VCaP (cell line): ENCODE measurements around the gene TRAPPC2B.

Source experiments
- H3K27ac ChIP-seq: fragments of 450-650 bp; 2 replicates; pipeline ENCODE4 v1.5.1; 2017
- TF ChIP-seq, protein P1 (sequence below): fragments of 450-650 bp; conservative IDR thresholded peaks from 2 replicates; pipeline ENCODE4 v1.5.1; 2017; ENCODE audit warnings: mild to moderate bottlenecking, moderate library complexity

Gene TRAPPC2B

DNA sequence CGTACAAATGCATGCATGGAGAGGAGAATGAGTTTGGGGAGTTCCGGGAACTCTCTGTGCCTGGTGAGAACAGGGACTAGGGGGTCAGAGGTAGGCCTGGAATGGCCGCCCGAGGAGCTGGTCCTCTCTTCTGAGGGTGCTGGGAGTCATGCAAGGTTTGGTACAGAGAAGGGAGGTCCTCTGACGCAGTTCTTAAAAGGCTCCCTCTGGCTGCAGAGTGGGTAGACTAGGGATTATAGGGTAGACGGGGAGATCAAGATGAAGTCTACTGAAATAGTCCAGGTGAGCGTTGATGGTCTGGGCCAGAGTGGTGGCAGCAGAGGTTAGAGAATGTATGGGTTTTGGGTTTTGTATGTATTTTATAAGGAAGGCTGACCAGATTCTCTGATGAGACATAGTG, 11.5 kb upstream of the TRAPPC2B start:
- TF ChIP-seq, protein P1, sequence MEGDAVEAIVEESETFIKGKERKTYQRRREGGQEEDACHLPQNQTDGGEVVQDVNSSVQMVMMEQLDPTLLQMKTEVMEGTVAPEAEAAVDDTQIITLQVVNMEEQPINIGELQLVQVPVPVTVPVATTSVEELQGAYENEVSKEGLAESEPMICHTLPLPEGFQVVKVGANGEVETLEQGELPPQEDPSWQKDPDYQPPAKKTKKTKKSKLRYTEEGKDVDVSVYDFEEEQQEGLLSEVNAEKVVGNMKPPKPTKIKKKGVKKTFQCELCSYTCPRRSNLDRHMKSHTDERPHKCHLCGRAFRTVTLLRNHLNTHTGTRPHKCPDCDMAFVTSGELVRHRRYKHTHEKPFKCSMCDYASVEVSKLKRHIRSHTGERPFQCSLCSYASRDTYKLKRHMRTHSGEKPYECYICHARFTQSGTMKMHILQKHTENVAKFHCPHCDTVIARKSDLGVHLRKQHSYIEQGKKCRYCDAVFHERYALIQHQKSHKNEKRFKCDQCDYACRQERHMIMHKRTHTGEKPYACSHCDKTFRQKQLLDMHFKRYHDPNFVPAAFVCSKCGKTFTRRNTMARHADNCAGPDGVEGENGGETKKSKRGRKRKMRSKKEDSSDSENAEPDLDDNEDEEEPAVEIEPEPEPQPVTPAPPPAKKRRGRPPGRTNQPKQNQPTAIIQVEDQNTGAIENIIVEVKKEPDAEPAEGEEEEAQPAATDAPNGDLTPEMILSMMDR, result no peak
- H3K27ac ChIP-seq, result peak overlapping the region; percentile 78

DNA sequence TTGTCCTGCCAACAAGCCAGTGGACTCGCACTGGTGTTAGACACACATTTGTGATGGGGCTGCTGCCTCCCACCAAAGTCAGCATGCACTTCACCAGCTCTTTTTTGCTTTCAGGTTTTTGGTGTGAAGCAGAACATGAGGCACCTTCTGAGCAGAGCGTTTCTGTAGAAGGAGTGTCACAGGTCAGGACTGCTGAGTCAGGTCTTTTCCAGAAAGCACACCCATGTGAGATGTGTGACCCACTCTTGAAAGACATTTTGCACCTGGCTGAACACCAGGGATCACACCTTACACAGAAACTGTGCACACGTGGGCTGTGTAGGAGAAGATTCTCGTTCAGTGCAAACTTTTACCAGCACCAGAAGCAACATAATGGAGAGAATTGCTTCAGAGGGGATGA, 7.4 kb upstream of the TRAPPC2B start:
- TF ChIP-seq, protein P1, result no peak

DNA sequence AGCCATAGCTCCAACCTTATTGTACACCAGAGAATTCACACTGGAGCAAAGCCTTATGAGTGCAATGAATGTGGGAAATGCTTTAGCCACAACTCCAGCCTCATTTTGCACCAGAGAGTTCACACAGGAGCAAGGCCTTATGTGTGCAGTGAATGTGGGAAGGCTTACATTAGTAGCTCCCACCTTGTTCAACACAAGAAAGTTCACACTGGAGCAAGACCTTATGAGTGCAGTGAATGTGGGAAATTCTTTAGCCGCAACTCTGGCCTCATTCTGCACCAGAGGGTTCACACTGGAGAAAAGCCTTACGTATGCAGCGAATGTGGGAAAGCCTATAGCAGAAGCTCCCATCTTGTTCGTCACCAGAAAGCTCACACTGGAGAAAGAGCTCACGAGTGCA, 5.9 kb upstream of the TRAPPC2B start:
- TF ChIP-seq, protein P1, result no peak

More for the DNA sequence above, 7.4 kb upstream of the TRAPPC2B start:
- H3K27ac ChIP-seq, result no peak overlapping the region

DNA sequence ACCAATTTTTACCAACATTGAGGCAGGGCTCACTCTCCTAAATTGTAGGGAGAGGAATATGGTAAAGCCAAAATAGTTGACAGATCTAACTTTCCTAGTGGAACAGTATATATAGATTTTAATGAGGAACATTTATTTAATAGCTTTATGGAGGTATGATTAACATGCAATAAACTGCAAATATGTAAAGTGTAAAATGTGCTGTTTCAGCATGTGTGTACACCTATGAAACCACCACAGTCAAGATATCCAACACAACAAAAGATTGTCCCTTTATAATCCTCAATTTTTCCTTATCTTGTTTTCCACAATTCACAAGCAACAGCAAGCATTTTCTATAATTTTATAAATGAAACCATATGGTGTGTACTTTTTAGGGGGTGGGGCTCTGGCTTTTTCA, 4.1 kb upstream of the TRAPPC2B start:
- TF ChIP-seq, protein P1, result no peak
- H3K27ac ChIP-seq, result peak overlapping the region; percentile 60

More for the DNA sequence above, 5.9 kb upstream of the TRAPPC2B start:
- H3K27ac ChIP-seq, result peak overlapping the region; percentile 60

DNA sequence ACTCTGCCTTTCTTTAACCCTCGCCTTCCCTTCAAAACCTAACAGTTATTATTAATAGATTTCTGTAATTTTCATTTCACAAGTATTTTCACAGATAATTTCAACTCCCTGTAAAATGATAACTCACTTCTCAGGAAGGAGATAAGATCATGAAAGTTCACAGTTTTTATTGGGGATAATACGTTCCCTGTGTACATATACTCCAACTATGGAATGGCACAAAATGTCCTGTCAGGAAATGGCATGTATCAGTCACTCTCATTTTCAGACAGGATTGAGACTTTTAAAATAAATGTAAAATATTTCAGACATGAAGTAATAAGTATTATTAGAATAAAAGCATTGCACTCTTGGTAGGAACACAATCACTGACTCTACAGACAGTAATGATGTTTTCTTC, 932 bp upstream of the TRAPPC2B start:
- H3K27ac ChIP-seq, result peak overlapping the region; percentile 98
- TF ChIP-seq, protein P1, result no peak

DNA sequence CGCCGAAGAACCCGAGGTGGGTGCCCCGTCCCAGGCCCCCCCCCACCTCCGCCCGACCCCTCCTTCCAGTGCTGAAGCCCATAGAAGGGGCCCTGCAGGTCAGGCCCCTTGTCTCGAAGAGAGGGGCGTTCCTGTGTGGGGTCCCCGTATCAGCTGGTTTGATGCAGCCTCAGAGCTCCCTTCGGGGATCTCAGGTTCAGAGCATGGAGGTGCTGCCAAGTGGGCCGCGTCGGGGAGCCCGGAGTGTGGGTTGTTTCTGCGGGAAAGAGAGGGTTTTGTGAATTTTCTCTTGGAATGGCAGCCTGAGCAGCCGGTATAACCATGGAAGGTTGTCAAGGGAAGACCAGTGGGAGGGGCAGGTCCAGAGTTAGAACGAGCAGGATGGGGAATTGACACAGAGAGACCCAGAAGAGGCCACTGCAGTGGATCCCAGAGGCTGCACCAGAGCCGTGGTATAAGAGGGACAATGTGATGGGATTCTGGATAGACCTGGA, 384 bp downstream of the TRAPPC2B start:
- TF ChIP-seq, protein P1, result no peak
- H3K27ac ChIP-seq, result peak overlapping the region; percentile 98

DNA sequence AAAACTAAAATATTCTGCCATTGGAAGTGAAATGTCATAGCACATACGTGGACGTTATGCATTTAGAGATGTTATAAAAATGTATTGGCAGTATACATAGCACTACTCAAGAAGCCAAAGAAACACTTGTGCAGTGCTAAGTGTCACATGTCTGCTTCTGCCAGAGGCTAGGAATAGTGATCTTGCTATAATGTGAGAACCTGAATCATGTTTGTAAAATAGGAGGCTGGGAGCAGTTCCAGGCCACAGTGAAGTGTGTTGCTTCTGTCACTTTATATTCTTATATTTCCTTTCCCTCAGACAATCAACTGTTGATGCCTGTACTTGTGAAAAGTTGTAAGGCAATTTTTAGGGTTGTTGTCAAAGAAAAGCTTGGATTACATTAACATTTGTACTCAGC, 3.4 kb downstream of the TRAPPC2B start:
- H3K27ac ChIP-seq, result no peak overlapping the region
- TF ChIP-seq, protein P1, result no peak
